ENCODE measurements around the gene CYGB. TPM values are rescaled to one million over a fixed set of nuclear protein-coding genes. Genes with fewer than 3 reads are reported as not detected.

Gene CYGB
- total and polyA plus RNA-seq, 2 of the 13 experiments (the other 11 are each of a cell fraction or from before 2014, with no cell fraction given) = 18.9 to 27.1 TPM

DNA sequence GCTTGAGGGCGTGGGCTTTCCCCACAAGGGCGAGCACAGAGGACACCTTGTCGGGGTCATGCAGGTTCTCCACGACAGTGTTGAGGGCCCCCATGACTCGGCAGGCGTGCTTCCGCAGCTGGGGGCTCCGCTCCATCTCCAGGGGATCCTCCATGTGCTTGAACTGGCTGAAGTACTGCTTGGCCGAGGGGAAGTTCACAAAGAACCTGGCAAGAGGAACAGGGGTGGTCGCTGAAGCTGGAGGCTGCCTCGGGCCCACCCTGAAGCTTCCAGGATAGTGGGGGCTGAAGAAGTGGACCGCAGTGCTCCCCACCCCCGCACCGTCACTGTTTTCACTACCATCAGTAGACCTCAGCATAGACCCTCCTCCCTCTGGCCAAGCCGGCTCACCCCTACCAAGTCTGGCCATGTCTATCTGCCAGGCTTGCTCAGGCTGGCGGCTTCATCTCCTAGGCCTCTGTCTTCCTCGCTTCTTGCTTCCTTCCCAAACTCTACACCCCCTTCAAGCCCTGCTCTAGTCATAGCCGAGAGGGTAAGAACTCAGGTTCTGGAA is 5.9 kb downstream of the CYGB start (continued):
- TF ChIP-seq, protein P1, sequence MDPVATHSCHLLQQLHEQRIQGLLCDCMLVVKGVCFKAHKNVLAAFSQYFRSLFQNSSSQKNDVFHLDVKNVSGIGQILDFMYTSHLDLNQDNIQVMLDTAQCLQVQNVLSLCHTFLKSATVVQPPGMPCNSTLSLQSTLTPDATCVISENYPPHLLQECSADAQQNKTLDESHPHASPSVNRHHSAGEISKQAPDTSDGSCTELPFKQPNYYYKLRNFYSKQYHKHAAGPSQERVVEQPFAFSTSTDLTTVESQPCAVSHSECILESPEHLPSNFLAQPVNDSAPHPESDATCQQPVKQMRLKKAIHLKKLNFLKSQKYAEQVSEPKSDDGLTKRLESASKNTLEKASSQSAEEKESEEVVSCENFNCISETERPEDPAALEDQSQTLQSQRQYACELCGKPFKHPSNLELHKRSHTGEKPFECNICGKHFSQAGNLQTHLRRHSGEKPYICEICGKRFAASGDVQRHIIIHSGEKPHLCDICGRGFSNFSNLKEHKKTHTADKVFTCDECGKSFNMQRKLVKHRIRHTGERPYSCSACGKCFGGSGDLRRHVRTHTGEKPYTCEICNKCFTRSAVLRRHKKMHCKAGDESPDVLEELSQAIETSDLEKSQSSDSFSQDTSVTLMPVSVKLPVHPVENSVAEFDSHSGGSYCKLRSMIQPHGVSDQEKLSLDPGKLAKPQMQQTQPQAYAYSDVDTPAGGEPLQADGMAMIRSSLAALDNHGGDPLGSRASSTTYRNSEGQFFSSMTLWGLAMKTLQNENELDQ (CRISPR knock-in tag; IDR thresholded peaks at IDR 0.05; ENCODE audit: borderline replicate concordance) = no peak
- no peak for TF ChIP-seq ZNF646 (CRISPR knock-in tag; IDR thresholded peaks at IDR 0.05)
- TF ChIP-seq ZNF776 (CRISPR knock-in tag; IDR thresholded peaks at IDR 0.05) = no peak
